ENCODE measurements around the gene MTURN.
A peak's percentile ranks its signal among the peaks of the same experiment; 100 is the strongest.

The MTURN gene

DNA sequence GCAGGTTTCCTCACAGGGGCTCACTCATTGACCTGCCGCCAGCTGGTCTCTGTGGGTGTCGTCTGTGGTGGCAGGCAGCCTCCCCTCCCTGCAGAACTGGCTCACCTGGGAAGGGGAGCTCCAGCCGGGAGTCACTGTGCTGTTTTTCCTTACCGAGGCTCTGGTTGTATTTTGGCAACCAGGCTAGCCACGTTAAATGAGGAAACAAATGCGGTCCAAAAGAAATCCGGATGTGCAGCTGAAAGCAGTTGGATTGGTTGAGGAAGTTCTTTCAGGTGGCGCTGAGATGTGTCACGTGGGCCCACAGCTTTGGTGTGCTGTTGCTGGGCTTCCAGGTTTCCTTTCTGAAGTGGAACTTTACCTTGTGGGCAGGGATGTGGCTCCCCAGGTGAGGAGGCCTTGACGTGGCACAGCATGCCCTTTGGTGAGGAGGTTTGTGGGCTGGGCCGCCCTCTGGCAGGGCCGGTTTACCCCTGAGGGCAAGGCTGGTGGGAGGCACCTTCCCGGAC, 14.2 kb downstream of the MTURN start:
- H3K27me3 ChIP-seq (ENCODE audit: low read length), result no peaks in the 10 kb centered on the region
- H3K9me2 ChIP-seq (replicated peaks; ENCODE audit: insufficient read depth, low read length), result no peaks in the 10 kb centered on the region
- no peak for TF ChIP-seq CTCF (IDR thresholded peaks at IDR 0.05; ENCODE audit: insufficient read depth, low read length, poor library complexity, severe bottlenecking)
- no peak for TF ChIP-seq EZH2phosphoT487 (conservative IDR thresholded peaks at IDR 0.05; ENCODE audit: low read length)
- H3K36me3 ChIP-seq (ENCODE audit: low read length), result no peaks in the 10 kb centered on the region
- no peak overlapping the region for H3K9ac ChIP-seq (ENCODE audit: low read length)
- H3F3A ChIP-seq (ENCODE audit: insufficient read depth), result no peaks in the 10 kb centered on the region
- no peak overlapping the region for H3K4me2 ChIP-seq (ENCODE audit: low read depth, low read length, poor library complexity, severe bottlenecking)
- H3K79me2 ChIP-seq (ENCODE audit: insufficient read depth, low read length), result no peaks in the 10 kb centered on the region
- H3K27ac ChIP-seq (ENCODE audit: low read depth, low read length), result no peak overlapping the region
- H3K9me3 ChIP-seq (ENCODE audit: insufficient read depth, low read length), result no peaks in the 10 kb centered on the region
- H2AFZ ChIP-seq (ENCODE audit: low read depth, low read length, severe bottlenecking), result peak overlapping the region; percentile 12
- no peaks in the 10 kb centered on the region for H4K20me1 ChIP-seq (ENCODE audit: low read depth, low read length)
- H3K4me3 ChIP-seq (ENCODE audit: insufficient read depth, low read length, poor library complexity, severe bottlenecking), result no peak overlapping the region

- Histone ChIP-seq H3K9me2 (replicated peaks; ENCODE audit: insufficient read depth, low read length) (no peaks in the 10 kb centered on the region), H4K20me1 (ENCODE audit: low read depth, low read length) (no peaks in the 10 kb centered on the region), H3K9me3 (ENCODE audit: insufficient read depth, low read length) (no peaks in the 10 kb centered on the region), H3K27me3 (ENCODE audit: low read length) (no peaks in the 10 kb centered on the region), H3K36me3 (ENCODE audit: low read length) (no peaks in the 10 kb centered on the region), H3K27ac (ENCODE audit: low read depth, low read length) (no peak overlapping the region), H3K79me2 (ENCODE audit: insufficient read depth, low read length) (no peaks in the 10 kb centered on the region), H3K4me3 (ENCODE audit: insufficient read depth, low read length, poor library complexity, severe bottlenecking) (no peak overlapping the region), H2AFZ (ENCODE audit: low read depth, low read length, severe bottlenecking) (no peak overlapping the region), H3K4me2 (ENCODE audit: low read depth, low read length, poor library complexity, severe bottlenecking) (no peak overlapping the region), H3F3A (ENCODE audit: insufficient read depth) (no peaks in the 10 kb centered on the region), H3K9ac (ENCODE audit: low read length) (no peak overlapping the region)
- no peak for TF ChIP-seq EZH2phosphoT487 (conservative IDR thresholded peaks at IDR 0.05; ENCODE audit: low read length)
- no peak for TF ChIP-seq CTCF (IDR thresholded peaks at IDR 0.05; ENCODE audit: insufficient read depth, low read length, poor library complexity, severe bottlenecking)
These were observed 15.0 kb downstream of the MTURN start for GRCh38 chr7:30149640-30150272.

- H3K9me2 ChIP-seq (replicated peaks; ENCODE audit: insufficient read depth, low read length), result no peaks in the 10 kb centered on the region
- H3K4me3 ChIP-seq (ENCODE audit: insufficient read depth, low read length, poor library complexity, severe bottlenecking), result no peak overlapping the region
- no peaks in the 10 kb centered on the region for H3K27me3 ChIP-seq (ENCODE audit: low read length)
- H2AFZ ChIP-seq (ENCODE audit: low read depth, low read length, severe bottlenecking), result no peak overlapping the region
- H3K36me3 ChIP-seq (ENCODE audit: low read length), result no peaks in the 10 kb centered on the region
- TF ChIP-seq EZH2phosphoT487 (conservative IDR thresholded peaks at IDR 0.05; ENCODE audit: low read length) (no peak), CTCF (IDR thresholded peaks at IDR 0.05; ENCODE audit: insufficient read depth, low read length, poor library complexity, severe bottlenecking) (no peak)
- H3K9ac ChIP-seq (ENCODE audit: low read length), result no peak overlapping the region
- no peak overlapping the region for H3K27ac ChIP-seq (ENCODE audit: low read depth, low read length)
- no peaks in the 10 kb centered on the region for H3F3A ChIP-seq (ENCODE audit: insufficient read depth)
- no peaks in the 10 kb centered on the region for H4K20me1 ChIP-seq (ENCODE audit: low read depth, low read length)
- H3K9me3 ChIP-seq (ENCODE audit: insufficient read depth, low read length), result no peaks in the 10 kb centered on the region
- no peak overlapping the region for H3K4me2 ChIP-seq (ENCODE audit: low read depth, low read length, poor library complexity, severe bottlenecking)
- no peaks in the 10 kb centered on the region for H3K79me2 ChIP-seq (ENCODE audit: insufficient read depth, low read length)
These were observed 15.9 kb downstream of the MTURN start for GRCh38 chr7:30150711-30151110.
